NCI-H345 treated with DMSO at 0.1 percent for 48 hours (cell line): ENCODE data around the gene NECTIN1.

Source experiments
- DNase-seq: peaks from one replicate; lab custom pipeline; 2025; ENCODE audit not compliant: unreplicated experiment; lab: John Stamatoyannopoulos, UW

NECTIN1 gene

GRCh38 chr11:119644502-119644901 is 84.5 kb downstream of the NECTIN1 start:
- DNase-seq = no peak

DNA sequence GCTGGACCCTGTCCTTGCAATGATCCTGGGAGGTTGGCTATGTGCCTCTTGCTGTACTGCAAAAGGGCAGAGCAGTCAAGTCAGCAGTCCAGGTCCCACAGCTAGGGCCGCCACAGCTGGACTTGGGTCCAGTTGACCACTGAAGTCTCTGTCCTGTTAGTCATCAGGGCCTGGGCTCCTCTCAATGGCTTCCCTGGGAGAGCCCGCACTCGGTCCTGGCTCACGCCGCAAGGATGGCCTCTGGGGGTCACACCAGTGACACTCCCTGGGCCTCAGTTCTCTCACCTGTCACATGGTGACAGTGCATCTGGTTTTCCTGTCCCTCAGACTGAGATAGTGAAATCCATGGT is 85.1 kb downstream of the NECTIN1 start:
- DNase-seq = no peak

DNA sequence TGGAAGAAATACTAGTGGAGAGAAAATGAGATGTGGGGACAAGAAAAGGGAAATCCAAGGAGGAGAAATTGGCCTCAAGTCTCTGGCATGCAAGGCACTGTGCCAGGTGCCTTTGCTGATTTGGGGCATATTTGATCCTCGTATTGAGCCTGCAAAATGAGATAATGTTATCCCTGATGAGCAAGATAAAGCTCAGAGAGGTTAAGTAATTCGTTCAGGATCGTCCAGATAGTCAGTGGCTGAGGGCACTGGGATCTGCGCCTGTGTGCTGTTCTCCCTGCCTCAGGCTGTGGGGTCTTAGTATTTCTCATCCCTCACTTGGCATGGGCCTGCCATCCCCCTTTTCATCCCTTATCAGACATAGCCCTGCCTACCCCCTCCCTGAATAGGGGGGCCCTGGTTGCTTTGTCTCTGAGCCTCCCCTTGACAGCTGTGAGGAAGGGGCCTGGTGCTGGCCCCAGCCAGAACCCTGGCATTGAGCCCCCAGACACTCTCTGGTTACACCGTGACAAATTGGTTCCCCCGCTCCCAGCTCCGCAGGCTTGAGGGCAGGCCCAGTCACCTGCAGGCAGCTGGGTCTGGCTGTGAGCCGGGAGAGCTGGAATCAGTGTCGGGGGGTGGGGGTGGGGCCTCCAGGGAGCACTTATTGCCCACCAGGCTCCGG is 85.7 kb downstream of the NECTIN1 start:
- no peak for DNase-seq

- peak; percentile 16 for DNase-seq
Measured at GRCh38 chr11:119641983-119642745, 86.8 kb downstream of the NECTIN1 start.

DNA sequence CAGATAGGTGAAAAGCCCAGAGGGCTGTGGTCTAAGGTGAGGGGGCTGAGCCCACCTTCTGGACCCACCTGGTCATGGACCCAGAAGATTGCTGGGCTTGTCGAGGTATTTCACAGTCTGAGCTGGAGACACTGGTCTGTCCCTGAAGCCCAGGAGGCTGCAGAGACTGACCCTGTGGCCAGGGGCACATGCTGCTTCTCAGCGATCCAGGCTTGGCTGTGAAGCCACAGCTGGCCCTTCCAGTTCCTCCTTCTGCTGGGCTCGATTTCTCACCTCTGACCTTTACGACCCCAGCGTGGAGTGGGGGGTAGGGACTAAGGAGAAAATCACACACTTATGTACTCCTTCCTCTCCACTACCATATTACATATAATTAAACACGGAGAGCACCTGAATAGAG is 88.5 kb downstream of the NECTIN1 start:
- no peak for DNase-seq

GRCh38 chr11:119639642-119640205 is 89.3 kb downstream of the NECTIN1 start:
- DNase-seq = no peak

GRCh38 chr11:119638851-119639250 is 90.1 kb downstream of the NECTIN1 start:
- no peak for DNase-seq

GRCh38 chr11:119637481-119637880 is 91.5 kb downstream of the NECTIN1 start:
- DNase-seq = no peak

DNA sequence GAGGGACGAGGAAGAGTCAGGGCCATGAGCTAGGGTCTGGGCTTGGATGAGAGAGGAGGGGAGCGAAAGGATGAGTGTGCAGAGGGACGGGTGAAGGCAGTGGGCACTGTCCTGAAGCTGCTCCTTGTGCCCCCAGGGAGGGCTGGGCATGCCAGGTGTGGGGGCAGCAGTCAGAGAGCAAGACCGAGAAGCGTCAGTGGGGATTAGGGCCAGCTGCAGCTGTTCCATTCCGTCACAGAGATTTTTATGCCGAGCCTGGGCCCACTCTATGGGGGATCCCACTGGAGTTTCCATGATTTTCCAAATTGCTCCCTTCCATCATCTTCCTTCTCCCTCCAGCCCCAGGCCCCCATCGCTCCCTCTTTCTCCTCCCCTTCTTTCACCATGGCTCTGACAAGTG is 93.2 kb downstream of the NECTIN1 start:
- DNase-seq = no peak

- no peak for DNase-seq
Measured at GRCh38 chr11:119635041-119635740, 93.8 kb downstream of the NECTIN1 start.

DNA sequence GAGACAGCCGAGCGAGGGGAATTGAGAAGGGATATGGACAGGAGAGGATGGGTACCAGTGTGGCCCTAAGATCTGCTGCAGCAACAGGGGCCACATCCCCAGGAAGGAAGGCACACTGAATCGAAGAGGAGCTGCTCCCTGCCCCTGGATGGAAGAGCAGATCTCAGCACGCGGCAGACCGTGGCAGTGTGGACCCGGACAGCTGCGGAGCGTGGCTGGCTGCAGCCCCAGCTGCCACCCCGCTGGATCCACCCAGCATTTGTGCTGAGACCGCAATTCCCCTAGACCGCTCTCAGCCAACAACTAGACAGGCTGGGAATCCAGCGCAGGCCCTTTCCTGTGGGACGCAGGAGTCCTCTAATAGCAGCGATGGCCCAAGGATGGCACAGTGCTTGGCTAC is 94.7 kb downstream of the NECTIN1 start:
- no peak for DNase-seq

- no peak for DNase-seq
Measured at GRCh38 chr11:119629834-119630624, 99.0 kb downstream of the NECTIN1 start.

DNA sequence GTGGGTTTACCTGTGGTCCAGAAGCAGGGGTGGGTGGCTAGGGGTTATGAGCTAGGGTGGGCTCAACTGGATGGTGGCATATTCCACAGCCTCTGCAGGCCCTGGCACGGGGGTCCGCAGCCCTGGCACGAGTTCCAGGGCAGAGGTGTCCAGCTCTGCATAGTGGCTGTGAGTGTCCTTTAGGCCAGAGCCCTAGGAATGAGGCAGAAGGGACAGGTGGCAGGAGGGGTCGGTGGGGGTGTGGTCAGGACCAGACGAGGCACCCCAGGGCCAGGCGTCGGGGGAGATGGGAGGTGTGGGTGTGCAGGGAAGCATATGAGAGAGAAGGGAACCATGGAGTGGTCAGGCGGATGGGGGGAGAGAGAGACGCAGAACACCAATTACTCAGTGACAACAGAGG is 99.9 kb downstream of the NECTIN1 start:
- DNase-seq = no peak

DNA sequence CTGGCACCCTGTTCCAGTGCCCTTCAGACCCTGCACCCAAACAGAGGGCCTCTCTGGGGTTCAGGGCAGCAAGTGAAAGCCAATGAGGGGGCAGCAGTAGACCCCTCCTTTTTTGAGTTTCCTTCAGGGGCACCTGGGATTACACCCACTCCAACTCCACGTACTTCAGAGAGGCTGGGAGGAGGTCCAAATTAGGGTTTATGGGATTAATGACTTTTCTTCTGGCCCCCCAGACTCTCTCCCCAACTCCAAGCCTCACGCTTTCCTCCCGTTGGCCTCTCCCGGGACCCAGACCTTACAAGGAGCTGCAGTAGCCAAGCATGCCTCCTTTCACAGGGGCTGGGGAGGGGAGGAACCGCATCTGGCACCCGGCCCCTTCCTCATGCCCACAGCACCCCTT is 101.7 kb downstream of the NECTIN1 start:
- no peak for DNase-seq

GRCh38 chr11:119626871-119627270 is 102.1 kb downstream of the NECTIN1 start:
- DNase-seq = no peak

- no peak for DNase-seq
Measured at GRCh38 chr11:119626197-119626841, 102.7 kb downstream of the NECTIN1 start.

DNA sequence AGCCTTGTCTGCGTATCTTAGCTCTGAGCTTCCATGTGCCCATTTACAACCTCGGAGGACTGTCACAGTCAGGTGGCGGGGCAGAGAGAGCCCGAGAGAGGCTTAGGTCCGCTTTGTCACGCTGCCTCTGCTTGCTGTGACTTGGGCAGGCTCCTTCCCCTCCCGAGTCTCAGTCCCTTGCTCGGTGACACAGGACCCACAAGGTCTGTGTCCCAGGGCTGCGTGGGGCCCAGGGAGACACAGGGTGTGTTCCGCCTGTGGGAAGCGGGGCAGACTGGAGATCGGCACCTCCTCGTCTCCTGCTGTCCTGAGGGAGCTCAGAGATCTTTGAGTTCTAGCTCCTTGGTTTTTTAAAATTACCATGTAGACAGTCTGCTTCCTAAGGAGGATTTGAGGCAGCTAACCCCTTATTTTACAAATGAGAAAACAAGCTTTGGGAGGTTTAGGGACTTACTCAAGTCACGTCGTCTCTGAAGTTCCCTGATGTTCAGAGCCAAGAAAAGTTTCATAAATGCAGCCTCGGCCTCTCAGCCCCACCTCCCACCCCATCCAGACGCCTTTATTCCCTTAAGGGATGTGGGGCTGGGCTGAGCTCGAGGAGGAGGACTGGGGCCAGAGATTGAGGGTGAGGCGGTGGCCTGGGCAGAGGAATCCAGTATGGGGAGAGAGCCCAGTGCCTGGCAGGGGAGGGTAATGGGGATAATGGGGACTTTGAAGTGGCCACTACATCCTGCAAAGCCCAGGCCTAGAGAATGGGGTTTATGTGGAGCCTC is 103.6 kb downstream of the NECTIN1 start:
- DNase-seq = no peak

DNA sequence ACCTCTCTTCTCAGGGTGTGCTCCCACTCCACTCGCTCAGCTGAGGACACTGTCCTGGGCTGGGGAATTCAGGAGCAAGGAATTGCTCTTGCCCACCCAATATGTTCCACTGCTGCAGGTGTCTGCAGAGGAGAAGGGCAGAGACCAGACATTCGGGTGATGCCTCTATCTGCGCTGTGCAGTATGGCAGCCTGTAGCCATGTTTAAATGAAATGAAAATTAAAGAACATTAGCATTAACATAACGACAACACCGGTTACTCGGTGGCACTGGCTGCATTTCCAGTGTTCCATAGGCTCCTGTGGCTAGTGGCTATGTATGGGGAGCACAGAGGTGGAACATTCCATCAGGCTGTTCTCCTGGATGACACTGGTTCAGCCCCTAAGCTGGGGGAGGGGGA is 104.4 kb downstream of the NECTIN1 start:
- no peak for DNase-seq

DNA sequence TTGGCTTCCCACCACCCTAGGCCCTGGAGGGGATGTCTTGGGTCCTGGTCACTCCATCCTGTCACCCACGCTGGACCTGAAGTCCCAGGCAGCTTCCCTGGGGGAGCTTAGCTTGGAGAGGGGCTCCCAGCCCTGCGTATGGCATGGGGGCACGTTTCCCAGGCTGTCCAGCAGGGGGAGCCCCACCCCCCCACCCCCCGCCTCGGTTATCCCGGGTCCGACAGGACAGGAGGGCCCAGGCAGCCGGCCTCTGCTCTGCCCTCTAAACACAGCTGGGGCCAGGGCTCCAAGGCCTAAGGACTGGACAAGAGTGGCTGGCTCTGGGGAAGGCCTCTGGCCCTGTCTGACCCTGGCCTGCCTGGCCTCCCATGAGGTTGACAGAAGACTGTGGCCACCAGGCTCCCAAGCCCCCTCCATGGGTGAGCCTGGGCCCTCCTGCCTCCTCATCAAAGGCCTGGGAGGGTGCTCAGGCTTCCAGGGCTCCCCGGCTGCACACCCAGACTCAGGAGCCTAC is 104.8 kb downstream of the NECTIN1 start:
- no peak for DNase-seq

DNA sequence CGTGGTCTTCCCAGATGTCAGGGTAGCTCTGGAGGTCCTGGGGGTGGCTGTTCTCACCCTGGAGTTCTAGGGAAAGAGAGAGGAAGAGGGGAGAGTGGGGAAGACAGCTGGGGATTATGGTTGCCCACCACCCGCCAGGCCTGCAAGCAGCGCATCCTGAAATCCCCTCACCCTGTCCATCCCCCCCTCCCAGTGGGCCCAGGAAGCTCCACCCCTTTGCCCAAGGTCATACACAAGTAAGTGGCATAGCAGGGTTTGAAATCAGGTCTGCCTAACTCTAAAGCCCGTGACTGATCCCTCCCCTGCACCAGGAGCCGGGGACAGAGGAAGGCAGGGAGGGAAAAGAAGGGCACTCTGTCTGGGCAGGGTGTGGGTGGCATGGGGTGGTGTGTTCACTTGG is 105.3 kb downstream of the NECTIN1 start:
- no peak for DNase-seq
